T-cell (primary cell): Measurements from ENCODE around the gene RBM33. TPM values are rescaled to one million over a fixed set of nuclear protein-coding genes. Genes with fewer than 3 reads are reported as not detected.

Experiments used
- ATAC-seq, 4 experiments: fragments of 200-7000 bp in 3 of 4; fragments of 150-1000 bp in 1 of 4; cut with Tn5 transposase; replicated peaks in 1 of 4; 1 replicate in 3 of 4; 2 replicates in 1 of 4; pipeline ENCODE4 v1.10.0; 2021; ENCODE audit warnings: moderate library complexity in 3 of 4, mild to moderate bottlenecking in 2 of 4, moderate number of reproducible peaks in 1 of 4
- CTCF ChIA-PET, 2 donors: fragments of 300-600 bp; sonication (Branson Sonifier 250); formaldehyde crosslinking; loops; one replicate each; lab custom pipeline; 2022; ENCODE audit warnings: antibody characterized with exemption in 2 of 2; lab: Charles Lee
- POLR2A ChIA-PET, 2 donors: fragments of 300-600 bp; sonication (Branson Sonifier 250); formaldehyde crosslinking; loops; one replicate each; lab custom pipeline; 2022; ENCODE audit warnings: antibody characterized with exemption in 2 of 2; lab: Charles Lee
- DNase-seq, 35 experiments: peaks; one replicate each; pipeline versions ENCODE4 v3.0.0 to v3.0.0-alpha.2; 2013 to 2023
- H3K27ac ChIP-seq: one replicate; pipeline ENCODE4 v1.5.1; 2013; ENCODE audit warnings: low read length
- H3K27me3 ChIP-seq, 2 experiments: replicated peaks in 1 of 2; 1 replicate in 1 of 2; 2 replicates in 1 of 2; pipeline versions ENCODE4 v1.6.1 to v1.7.0; 2013; ENCODE audit warnings: low read length in 1 of 2, mixed read lengths in 1 of 2; ENCODE audit not compliant: control insufficient read depth in 2 of 2, insufficient read depth in 2 of 2; ENCODE audit errors: extremely low read depth in 1 of 2
- H3K36me3 ChIP-seq, 2 donors: 1 replicate in 1 of 2; 2 replicates in 1 of 2; pipeline versions ENCODE4 v1.6.1 to v1.7.0; 2013; ENCODE audit warnings: low read length in 1 of 2; ENCODE audit not compliant: control insufficient read depth in 2 of 2, insufficient read depth in 1 of 2; ENCODE audit errors: extremely low read depth in 1 of 2
- H3K4me1 ChIP-seq, 2 experiments: 1 replicate in 1 of 2; 2 replicates in 1 of 2; pipeline versions ENCODE4 v1.6.1 to v1.7.0; 2013; ENCODE audit warnings: low read length in 2 of 2, mixed read lengths in 1 of 2; ENCODE audit not compliant: insufficient read depth in 2 of 2, control insufficient read depth in 1 of 2; ENCODE audit errors: extremely low read depth in 1 of 2
- H3K4me3 ChIP-seq, 2 donors: 1 replicate in 1 of 2; 2 replicates in 1 of 2; pipeline versions ENCODE4 v1.5.1 to v1.7.0; 2013; ENCODE audit warnings: mild to moderate bottlenecking in 2 of 2, low read length in 1 of 2, moderate library complexity in 1 of 2; ENCODE audit not compliant: control insufficient read depth in 1 of 2; ENCODE audit errors: extremely low read depth in 1 of 2
- H3K9me3 ChIP-seq: 2 replicates; pipeline ENCODE4 v1.7.0; 2013
- H3K27ac Mint-ChIP-seq, 2 donors: one replicate each; pipeline ENCODE4 v1.8.0; 2020 to 2021; ENCODE audit warnings: mild to moderate bottlenecking in 2 of 2, mixed read lengths in 2 of 2
- H3K27me3 Mint-ChIP-seq, 2 donors: one replicate each; pipeline ENCODE4 v1.8.0; 2021 to 2022; ENCODE audit warnings: mixed read lengths in 2 of 2
- H3K36me3 Mint-ChIP-seq: one replicate; pipeline ENCODE4 v1.8.0; 2021; ENCODE audit warnings: mixed read lengths
- H3K4me1 Mint-ChIP-seq, 3 donors: one replicate each; pipeline ENCODE4 v1.8.0; 2020 to 2022; ENCODE audit warnings: mixed read lengths in 3 of 3, mild to moderate bottlenecking in 1 of 3
- H3K4me3 Mint-ChIP-seq, 3 donors: one replicate each; pipeline ENCODE4 v1.8.0; 2020 to 2022; ENCODE audit warnings: mild to moderate bottlenecking in 3 of 3, mixed read lengths in 3 of 3, moderate library complexity in 3 of 3
- H3K9me3 Mint-ChIP-seq, 3 donors: one replicate each; pipeline ENCODE4 v1.8.0; 2020 to 2022; ENCODE audit warnings: mixed read lengths in 3 of 3
- WGBS: methylation state at CpG from one replicate; pipeline ENCODE4 v1.1.5; 2013; ENCODE audit warnings: missing lambda C conversion rate; ENCODE audit not compliant: insufficient coverage; 5-methylcytosine and 5-hydroxymethylcytosine counted together
- total RNA-seq, 35 experiments: library from RNA in 6 of 35; stranded (reverse) in 6 of 35; fragments of 120-200 nt in 1 of 35; gene quantifications; one replicate each; pipeline versions ENCODE4 v1.2.1 to v1.2.4 and lab custom pipeline; 2013 to 2026

RBM33 gene
- total RNA-seq, 5 donors from 2014 or later (not counting 1 experiment from before 2014, with no cell fraction given), result 157 to 180 (median 170) TPM

DNA sequence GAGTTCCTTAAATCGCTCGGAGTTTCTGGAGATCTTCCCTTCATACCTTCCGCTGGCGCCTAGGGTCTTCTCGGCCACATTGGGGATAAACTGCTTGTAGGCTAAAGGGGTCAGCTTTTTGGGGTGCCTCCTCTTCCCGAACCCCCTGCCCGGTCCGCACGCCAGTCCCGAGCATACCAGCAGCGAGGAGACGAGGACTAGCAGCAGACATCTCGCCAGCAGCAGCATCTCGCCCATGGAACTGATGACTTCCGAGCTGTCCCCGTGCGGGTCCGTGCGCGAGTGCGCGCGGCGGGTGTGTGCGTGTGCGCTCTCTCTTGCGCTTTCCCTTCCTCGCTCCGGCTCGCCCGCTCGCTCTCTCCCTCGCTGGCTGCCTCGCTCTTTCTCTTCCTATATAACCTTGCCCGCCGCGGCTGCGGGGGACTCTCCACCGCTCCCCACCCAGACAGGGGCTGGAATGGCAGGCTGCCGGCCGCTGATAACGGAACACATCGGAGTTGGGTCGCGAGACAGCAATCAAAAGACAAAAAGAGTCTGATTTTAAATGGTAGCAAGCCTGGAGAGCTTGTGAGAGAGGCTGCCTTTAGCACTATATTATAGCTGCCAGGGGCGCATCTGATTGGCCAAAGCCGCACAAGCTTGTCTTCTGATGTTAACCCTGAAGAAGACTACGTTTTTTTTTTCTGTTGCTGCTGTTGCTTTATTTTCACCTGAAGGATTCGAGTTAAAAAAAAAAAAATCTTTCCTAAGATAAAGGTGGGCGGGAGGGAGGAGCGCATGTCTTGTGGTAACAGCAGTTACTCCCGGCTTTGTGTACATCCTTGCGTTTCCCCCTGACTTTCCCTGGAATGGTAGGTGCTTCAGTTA lies 167.7 kb downstream of the RBM33 start, which contains the start of gene SHH:
Gene SHH, minus strand, starts transcription at position 569 of the 867 bp plus-strand sequence. Its CDS starts 341 bp downstream, at position 228.
- Histone ChIP-seq H3K27ac (no peak within 1 kb of the TSS), H3K4me3 (peak within 1 kb of the TSS in 1 of 2 donors; percentile 10), H3K36me3 (no peaks in the 10 kb centered on the region), H3K27me3 (peaks cover 21 to 90% of the 10 kb centered on the region in 2 experiments), H3K4me1 (peaks cover 5 to 20% of the 10 kb centered on the region in 2 experiments), H3K9me3 (no peaks in the 10 kb centered on the region)
- Mint-ChIP-seq H3K9me3 (no peaks in the 10 kb centered on the region), H3K27ac (no peak within 1 kb of the TSS), H3K27me3 (peaks cover 43 to 67% of the 10 kb centered on the region in 2 donors), H3K4me1 (peaks cover 21 to 38% (median 31%) of the 10 kb centered on the region in 3 donors), H3K36me3 (no peaks in the 10 kb centered on the region), H3K4me3 (peak within 1 kb of the TSS in 1 of 3 donors; percentile 62)
- ATAC-seq, result no peak
- ChIA-PET POLR2A (no interaction called here), CTCF (interaction anchor here in 1 of 2 donors (0.6 to 0.7 kb wide), 4 partner anchors 9 to 428 kb away, joined by 3 to 5 read pairs (median 4); no protein-coding TSS in a partner anchor)
- WGBS, result 3% methylated on average over 34 of the region's 53 CpGs
- DNase-seq, result no peak

DNA sequence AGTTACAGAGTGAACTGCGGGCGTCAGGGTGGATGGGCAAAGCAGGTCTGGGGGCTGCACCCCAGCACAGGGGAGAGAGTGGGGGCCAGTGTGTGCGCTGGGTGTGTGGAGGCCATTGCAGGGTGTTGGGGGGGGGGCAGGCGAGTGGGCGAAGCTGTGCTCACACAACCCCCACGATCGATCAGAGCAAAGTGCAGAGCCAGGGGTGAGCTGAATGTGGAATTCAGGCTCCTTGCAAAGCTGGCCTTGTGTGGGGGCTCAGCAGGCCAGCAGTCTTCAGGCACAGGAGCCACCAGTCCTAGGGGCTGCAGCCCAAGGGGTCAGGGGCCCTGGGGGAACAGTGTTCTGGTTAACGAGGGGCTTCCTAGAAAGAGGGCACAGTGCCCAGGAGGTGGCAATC lies 168.7 kb downstream of the RBM33 start:
- Mint-ChIP-seq H3K4me1 (peaks cover 17 to 30% (median 23%) of the 10 kb centered on the region in 3 donors), H3K4me3 (no peak overlapping the region), H3K27ac (no peak overlapping the region), H3K27me3 (peaks cover 36 to 58% of the 10 kb centered on the region in 2 donors), H3K9me3 (no peaks in the 10 kb centered on the region), H3K36me3 (no peaks in the 10 kb centered on the region)
- ATAC-seq, result no peak
- no peaks in the 10 kb centered on the region for H3K9me3 ChIP-seq
- POLR2A ChIA-PET, result no interaction called here
- H3K27ac ChIP-seq, result no peak overlapping the region
- DNase-seq, result no peak
- no peaks in the 10 kb centered on the region for H3K36me3 ChIP-seq
- H3K4me3 ChIP-seq, result no peak overlapping the region
- WGBS, result 14% methylated on average over 7 of the region's 8 CpGs
- peaks cover 0 to 16% of the 10 kb centered on the region in 2 experiments for H3K4me1 ChIP-seq
- CTCF ChIA-PET, result interaction anchor here in 1 of 2 donors (1.0 kb wide), 1 partner anchor 1003 kb away, joined by 4 read pairs; no protein-coding TSS in a partner anchor
- H3K27me3 ChIP-seq, result peaks cover 14 to 83% of the 10 kb centered on the region in 2 experiments

DNA sequence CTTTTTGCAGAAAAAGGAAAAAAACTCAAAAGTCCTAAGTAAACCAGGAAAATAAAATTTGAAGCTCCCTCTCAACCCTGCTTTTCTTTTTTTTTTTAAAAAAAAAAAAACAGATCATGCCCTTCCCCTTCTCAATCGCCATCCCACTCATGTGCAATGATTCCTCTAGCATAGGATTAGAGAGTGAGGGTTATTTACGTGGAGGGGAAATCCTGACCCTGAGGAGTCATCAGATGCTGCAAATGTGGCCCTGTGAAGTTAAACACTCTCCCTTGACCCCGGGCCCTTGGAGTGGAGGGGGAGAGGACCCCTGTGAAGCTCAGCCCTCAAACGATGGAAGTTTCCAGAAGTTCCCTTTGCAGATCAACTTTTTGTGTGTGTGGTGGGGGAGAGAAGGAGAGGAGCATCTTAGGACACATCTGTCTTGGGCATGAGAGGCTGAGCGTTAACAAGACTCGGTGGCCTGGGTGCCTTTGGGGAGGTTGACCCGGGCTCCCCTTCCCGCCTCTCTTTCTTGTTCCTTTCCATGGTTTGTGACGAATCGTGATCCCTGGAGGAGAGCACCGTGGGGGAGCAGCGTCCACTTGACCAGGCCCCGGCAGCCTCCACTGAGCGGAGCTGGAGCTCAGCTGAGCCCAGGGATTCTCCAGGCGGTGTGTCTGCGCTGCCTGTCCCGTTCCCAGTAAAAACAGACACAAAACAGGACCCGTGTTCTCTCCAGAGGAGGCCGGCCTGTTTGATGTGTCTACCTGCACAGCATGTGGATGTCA lies 169.3 kb downstream of the RBM33 start:
- H3K36me3 Mint-ChIP-seq, result no peaks in the 10 kb centered on the region
- POLR2A ChIA-PET, result no interaction called here
- H3K27ac Mint-ChIP-seq, result no peak overlapping the region
- Histone ChIP-seq H3K36me3 (no peaks in the 10 kb centered on the region), H3K27me3 (peaks cover 14 to 84% of the 10 kb centered on the region in 2 experiments), H3K4me3 (no peak overlapping the region), H3K27ac (no peak overlapping the region), H3K9me3 (no peaks in the 10 kb centered on the region), H3K4me1 (peaks cover 0 to 14% of the 10 kb centered on the region in 2 experiments)
- CTCF ChIA-PET, result interaction anchor here in 1 of 2 donors (1.0 kb wide), 1 partner anchor 1002 kb away, joined by 4 read pairs; no protein-coding TSS in a partner anchor
- H3K4me3 Mint-ChIP-seq, result no peak overlapping the region
- H3K9me3 Mint-ChIP-seq, result no peaks in the 10 kb centered on the region
- DNase-seq (no peak), ATAC-seq (no peak)
- WGBS, result 18% methylated on average over 16 of the region's 19 CpGs
- H3K4me1 Mint-ChIP-seq, result peaks cover 17 to 30% (median 23%) of the 10 kb centered on the region in 3 donors
- peaks cover 35 to 56% of the 10 kb centered on the region in 2 donors for H3K27me3 Mint-ChIP-seq

DNA sequence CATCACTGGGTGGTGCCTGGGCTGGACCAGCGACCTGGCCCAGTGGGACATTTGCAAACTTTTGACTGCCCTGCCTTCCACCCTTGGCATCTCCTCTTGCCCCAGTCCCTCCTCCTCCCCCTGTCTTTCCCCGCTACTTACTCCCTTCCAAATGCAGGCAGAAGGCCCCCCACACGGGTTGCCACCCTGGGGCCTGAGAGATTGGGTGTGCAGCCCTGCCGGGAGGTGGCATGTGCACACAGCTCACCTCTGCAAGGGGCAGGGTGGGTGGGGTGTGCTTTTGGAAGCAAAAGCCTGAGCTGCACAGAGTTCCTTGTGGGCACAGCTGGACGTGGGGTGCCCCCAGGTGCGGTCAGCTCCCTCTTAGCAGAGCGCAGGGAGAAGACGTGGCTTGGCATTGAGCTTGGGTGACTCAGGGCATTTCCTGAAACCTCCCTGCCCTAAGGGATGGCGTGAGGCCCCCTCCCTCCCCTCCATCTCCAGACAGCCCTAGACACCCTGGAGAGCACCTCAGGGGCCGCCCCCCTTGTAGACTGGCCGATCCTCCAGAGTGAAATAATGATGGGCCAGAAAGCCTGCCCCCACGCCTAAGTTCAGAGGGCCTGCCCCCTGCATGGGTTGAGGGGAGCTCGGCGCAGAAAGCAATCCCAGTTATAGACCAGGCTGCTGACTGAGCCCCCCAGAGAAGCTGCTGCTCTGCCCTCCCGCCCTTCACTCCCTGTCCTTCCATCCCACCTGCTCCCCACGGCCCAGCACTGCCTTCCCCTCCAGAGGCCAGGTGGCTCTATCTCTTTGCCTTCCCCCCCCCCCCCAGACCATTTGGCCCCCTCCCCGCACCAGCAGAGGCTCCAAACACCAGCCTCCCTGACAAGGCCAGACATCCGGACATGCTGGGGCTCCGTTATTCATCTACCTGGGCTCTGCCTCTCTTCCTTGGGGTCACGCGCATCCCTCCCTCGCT lies 170.1 kb downstream of the RBM33 start:
- Histone ChIP-seq H3K36me3 (no peaks in the 10 kb centered on the region), H3K4me3 (no peak overlapping the region), H3K4me1 (peaks cover 0 to 9% of the 10 kb centered on the region in 2 experiments), H3K27me3 (peaks cover 14 to 82% of the 10 kb centered on the region in 2 experiments), H3K27ac (no peak overlapping the region), H3K9me3 (no peaks in the 10 kb centered on the region)
- no peak overlapping the region for H3K27ac Mint-ChIP-seq
- H3K4me3 Mint-ChIP-seq, result no peak overlapping the region
- no peak for ATAC-seq
- no peaks in the 10 kb centered on the region for H3K9me3 Mint-ChIP-seq
- peaks cover 17 to 25% (median 22%) of the 10 kb centered on the region in 3 donors for H3K4me1 Mint-ChIP-seq
- H3K36me3 Mint-ChIP-seq, result no peaks in the 10 kb centered on the region
- peaks cover 31 to 49% of the 10 kb centered on the region in 2 donors for H3K27me3 Mint-ChIP-seq
- POLR2A ChIA-PET, result no interaction called here
- DNase-seq, result no peak
- CTCF ChIA-PET, result interaction anchor here in 1 of 2 donors (0.7 to 0.9 kb wide), 2 partner anchors 176 to 661 kb away, joined by 3 to 5 read pairs; no protein-coding TSS in a partner anchor
- 20% methylated on average over 16 of the region's 22 CpGs for WGBS

DNA sequence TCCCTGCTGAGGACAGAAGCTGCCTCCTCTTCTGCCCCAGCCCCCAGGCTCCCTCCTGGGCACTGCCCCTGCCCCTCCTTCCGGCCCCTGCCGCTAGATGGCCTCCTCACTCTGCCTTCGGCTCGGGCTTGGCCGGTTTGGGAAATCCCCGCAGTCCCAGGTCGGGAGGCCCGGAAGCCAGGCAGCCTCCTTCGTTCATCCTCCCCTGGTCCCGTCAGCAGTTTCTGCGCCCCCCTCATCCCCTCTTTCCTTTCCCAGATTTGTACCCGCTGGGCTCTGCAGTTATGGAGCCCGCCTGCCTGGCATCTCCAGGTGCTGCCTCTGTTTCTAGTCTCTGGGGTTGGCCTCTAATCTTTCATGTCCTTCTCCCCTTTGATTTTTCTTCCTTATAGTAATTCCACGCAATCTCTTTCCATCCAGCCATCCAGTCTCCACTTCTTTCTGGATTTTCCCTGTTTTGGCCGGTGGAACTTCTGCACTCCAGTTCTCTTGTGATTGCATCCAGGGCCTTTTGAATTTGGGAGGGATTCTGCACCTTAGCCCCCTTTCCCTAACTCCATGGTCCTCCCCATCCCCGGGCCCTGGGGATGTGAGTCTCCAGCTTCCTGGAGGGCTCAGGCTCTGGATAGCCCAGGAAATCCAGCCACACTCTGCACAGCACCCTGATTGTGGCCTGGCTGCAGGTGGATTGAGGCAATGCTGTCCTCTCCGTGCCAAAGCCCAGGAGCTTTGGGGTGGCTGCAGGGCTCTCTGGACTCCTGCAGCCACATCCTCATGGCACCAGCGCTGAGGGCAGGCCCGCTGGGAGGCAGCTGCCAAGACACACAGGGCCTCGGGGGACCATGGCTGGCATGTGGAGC lies 171.1 kb downstream of the RBM33 start:
- Histone ChIP-seq H3K4me3 (peak overlapping the region in 1 of 2 donors; percentile 27), H3K9me3 (no peaks in the 10 kb centered on the region), H3K27ac (no peak overlapping the region), H3K36me3 (no peaks in the 10 kb centered on the region), H3K4me1 (peaks cover 0 to 9% of the 10 kb centered on the region in 2 experiments), H3K27me3 (peaks cover 13 to 85% of the 10 kb centered on the region in 2 experiments)
- peaks cover 17 to 24% (median 21%) of the 10 kb centered on the region in 3 donors for H3K4me1 Mint-ChIP-seq
- ATAC-seq (peak; percentile 57 to 87 (median 66)), DNase-seq (peak in 32 of 35 experiments; percentile 14 to 67 (median 41))
- peak overlapping the region in 1 of 2 donors; percentile 73 for H3K27ac Mint-ChIP-seq
- no peaks in the 10 kb centered on the region for H3K9me3 Mint-ChIP-seq
- no peaks in the 10 kb centered on the region for H3K36me3 Mint-ChIP-seq
- peak overlapping the region in 1 of 3 donors; percentile 19 for H3K4me3 Mint-ChIP-seq
- H3K27me3 Mint-ChIP-seq, result peaks cover 31 to 49% of the 10 kb centered on the region in 2 donors
- 30% methylated on average over 17 of the region's 20 CpGs for WGBS
- ChIA-PET POLR2A (no interaction called here), CTCF (interaction anchor here in 1 of 2 donors (0.9 kb wide), 1 partner anchor 660 kb away, joined by 3 read pairs; no protein-coding TSS in a partner anchor)
